ENCODE results near the gene GALNT14.

GRCh38 chr2:30894498-30895119 lies 243.6 kb downstream of the GALNT14 start:
- TF ChIP-seq, protein P1, sequence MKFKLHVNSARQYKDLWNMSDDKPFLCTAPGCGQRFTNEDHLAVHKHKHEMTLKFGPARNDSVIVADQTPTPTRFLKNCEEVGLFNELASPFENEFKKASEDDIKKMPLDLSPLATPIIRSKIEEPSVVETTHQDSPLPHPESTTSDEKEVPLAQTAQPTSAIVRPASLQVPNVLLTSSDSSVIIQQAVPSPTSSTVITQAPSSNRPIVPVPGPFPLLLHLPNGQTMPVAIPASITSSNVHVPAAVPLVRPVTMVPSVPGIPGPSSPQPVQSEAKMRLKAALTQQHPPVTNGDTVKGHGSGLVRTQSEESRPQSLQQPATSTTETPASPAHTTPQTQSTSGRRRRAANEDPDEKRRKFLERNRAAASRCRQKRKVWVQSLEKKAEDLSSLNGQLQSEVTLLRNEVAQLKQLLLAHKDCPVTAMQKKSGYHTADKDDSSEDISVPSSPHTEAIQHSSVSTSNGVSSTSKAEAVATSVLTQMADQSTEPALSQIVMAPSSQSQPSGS (IDR thresholded peaks at IDR 0.05; ENCODE audit: low read length) = no peak
- TF ChIP-seq, protein P2, sequence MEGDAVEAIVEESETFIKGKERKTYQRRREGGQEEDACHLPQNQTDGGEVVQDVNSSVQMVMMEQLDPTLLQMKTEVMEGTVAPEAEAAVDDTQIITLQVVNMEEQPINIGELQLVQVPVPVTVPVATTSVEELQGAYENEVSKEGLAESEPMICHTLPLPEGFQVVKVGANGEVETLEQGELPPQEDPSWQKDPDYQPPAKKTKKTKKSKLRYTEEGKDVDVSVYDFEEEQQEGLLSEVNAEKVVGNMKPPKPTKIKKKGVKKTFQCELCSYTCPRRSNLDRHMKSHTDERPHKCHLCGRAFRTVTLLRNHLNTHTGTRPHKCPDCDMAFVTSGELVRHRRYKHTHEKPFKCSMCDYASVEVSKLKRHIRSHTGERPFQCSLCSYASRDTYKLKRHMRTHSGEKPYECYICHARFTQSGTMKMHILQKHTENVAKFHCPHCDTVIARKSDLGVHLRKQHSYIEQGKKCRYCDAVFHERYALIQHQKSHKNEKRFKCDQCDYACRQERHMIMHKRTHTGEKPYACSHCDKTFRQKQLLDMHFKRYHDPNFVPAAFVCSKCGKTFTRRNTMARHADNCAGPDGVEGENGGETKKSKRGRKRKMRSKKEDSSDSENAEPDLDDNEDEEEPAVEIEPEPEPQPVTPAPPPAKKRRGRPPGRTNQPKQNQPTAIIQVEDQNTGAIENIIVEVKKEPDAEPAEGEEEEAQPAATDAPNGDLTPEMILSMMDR (IDR thresholded peaks at IDR 0.05; ENCODE audit: control extremely low read depth in 1 of 3, insufficient read depth in 1 of 3, low read depth in 1 of 3, low read length in 3 of 3) = no peak
- no peak for TF ChIP-seq NRF1 (IDR thresholded peaks at IDR 0.05; ENCODE audit: low read depth, low read length)

Data from H1 (cell line).